ENCODE measurements around the gene MBP.

DNA sequence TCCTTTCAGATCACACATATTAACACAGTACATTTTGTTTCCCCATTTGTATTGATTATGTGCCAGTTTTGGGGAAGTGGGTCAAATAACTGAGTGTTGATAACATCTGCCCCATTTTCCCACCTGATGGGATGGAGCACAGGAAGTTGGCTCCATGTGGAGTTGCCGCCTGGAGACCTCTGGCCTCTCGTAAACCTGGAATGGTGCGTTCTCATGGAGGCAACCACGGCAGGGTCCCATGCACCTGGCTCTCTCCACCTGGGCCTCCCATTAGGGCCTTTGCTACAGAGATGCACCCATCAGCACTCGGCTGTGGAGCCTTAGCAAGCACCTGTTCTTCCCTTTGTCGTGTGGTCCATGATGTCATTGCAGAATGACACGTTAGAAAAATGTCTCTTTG, 130.6 kb downstream of the MBP start:
- TF ChIP-seq RARB (CRISPR knock-in tag; IDR thresholded peaks at IDR 0.05): no peak
- TF ChIP-seq OSR1 (CRISPR knock-in tag; IDR thresholded peaks at IDR 0.05): no peak
- no peak for TF ChIP-seq ZNF565 (CRISPR knock-in tag; conservative IDR thresholded peaks at IDR 0.05; ENCODE audit: low read depth)
- TF ChIP-seq ISL1 (CRISPR knock-in tag; IDR thresholded peaks at IDR 0.05): no peak
- no peak for TF ChIP-seq ZFP3 (CRISPR knock-in tag; IDR thresholded peaks at IDR 0.05)
- no peak for TF ChIP-seq ESRRG (CRISPR knock-in tag; IDR thresholded peaks at IDR 0.05)
- TF ChIP-seq, protein P1, sequence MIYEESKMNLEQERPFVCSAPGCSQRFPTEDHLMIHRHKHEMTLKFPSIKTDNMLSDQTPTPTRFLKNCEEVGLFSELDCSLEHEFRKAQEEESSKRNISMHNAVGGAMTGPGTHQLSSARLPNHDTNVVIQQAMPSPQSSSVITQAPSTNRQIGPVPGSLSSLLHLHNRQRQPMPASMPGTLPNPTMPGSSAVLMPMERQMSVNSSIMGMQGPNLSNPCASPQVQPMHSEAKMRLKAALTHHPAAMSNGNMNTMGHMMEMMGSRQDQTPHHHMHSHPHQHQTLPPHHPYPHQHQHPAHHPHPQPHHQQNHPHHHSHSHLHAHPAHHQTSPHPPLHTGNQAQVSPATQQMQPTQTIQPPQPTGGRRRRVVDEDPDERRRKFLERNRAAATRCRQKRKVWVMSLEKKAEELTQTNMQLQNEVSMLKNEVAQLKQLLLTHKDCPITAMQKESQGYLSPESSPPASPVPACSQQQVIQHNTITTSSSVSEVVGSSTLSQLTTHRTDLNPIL (CRISPR knock-in tag; IDR thresholded peaks at IDR 0.05; ENCODE audit: low read depth): no peak
- TF ChIP-seq, protein P2, sequence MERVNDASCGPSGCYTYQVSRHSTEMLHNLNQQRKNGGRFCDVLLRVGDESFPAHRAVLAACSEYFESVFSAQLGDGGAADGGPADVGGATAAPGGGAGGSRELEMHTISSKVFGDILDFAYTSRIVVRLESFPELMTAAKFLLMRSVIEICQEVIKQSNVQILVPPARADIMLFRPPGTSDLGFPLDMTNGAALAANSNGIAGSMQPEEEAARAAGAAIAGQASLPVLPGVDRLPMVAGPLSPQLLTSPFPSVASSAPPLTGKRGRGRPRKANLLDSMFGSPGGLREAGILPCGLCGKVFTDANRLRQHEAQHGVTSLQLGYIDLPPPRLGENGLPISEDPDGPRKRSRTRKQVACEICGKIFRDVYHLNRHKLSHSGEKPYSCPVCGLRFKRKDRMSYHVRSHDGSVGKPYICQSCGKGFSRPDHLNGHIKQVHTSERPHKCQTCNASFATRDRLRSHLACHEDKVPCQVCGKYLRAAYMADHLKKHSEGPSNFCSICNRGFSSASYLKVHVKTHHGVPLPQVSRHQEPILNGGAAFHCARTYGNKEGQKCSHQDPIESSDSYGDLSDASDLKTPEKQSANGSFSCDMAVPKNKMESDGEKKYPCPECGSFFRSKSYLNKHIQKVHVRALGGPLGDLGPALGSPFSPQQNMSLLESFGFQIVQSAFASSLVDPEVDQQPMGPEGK (CRISPR knock-in tag; IDR thresholded peaks at IDR 0.05; ENCODE audit: borderline replicate concordance): no peak
- TF ChIP-seq, protein P3, sequence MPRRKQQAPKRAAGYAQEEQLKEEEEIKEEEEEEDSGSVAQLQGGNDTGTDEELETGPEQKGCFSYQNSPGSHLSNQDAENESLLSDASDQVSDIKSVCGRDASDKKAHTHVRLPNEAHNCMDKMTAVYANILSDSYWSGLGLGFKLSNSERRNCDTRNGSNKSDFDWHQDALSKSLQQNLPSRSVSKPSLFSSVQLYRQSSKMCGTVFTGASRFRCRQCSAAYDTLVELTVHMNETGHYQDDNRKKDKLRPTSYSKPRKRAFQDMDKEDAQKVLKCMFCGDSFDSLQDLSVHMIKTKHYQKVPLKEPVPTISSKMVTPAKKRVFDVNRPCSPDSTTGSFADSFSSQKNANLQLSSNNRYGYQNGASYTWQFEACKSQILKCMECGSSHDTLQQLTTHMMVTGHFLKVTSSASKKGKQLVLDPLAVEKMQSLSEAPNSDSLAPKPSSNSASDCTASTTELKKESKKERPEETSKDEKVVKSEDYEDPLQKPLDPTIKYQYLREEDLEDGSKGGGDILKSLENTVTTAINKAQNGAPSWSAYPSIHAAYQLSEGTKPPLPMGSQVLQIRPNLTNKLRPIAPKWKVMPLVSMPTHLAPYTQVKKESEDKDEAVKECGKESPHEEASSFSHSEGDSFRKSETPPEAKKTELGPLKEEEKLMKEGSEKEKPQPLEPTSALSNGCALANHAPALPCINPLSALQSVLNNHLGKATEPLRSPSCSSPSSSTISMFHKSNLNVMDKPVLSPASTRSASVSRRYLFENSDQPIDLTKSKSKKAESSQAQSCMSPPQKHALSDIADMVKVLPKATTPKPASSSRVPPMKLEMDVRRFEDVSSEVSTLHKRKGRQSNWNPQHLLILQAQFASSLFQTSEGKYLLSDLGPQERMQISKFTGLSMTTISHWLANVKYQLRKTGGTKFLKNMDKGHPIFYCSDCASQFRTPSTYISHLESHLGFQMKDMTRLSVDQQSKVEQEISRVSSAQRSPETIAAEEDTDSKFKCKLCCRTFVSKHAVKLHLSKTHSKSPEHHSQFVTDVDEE (CRISPR knock-in tag; IDR thresholded peaks at IDR 0.05): no peak
- no peak for TF ChIP-seq TCF4 (CRISPR knock-in tag; IDR thresholded peaks at IDR 0.05; ENCODE audit: borderline replicate concordance)
- no peak for TF ChIP-seq ARNTL (CRISPR knock-in tag; IDR thresholded peaks at IDR 0.05; ENCODE audit: borderline replicate concordance, low read depth)
- TF ChIP-seq ZNF8 (CRISPR knock-in tag; IDR thresholded peaks at IDR 0.05): no peak

Measured in SK-N-SH treated with all-trans-retinoic acid at 6 μM for 48 hours (cell line).